Left lung (tissue), 10 donors: ENCODE measurements around the gene NXPH4. TPM values are rescaled to one million over a fixed set of nuclear protein-coding genes. Genes with fewer than 3 reads are reported as not detected.

ENCODE experiments used
- ATAC-seq: fragments of 200-7000 bp; cut with Tn5 transposase; one replicate; pipeline ENCODE4 v1.9.1; 2020; ENCODE audit warnings: moderate library complexity
- DNase-seq, 4 donors: peaks; one replicate each; pipeline ENCODE4 v3.0.0-alpha.2; 2013 to 2020
- H3K27ac ChIP-seq, 2 donors: fragments of 200-600 bp; sonication (generic) in 1 of 2; one replicate each; pipeline versions ENCODE4 v1.5.0 to v1.8.0; 2020 to 2021
- H3K27me3 ChIP-seq, 2 donors: fragments of 200-600 bp; sonication (generic) in 1 of 2; one replicate each; pipeline versions ENCODE4 v1.5.0 to v1.8.0; 2020 to 2021
- H3K36me3 ChIP-seq, 2 donors: fragments of 200-600 bp; sonication (generic) in 1 of 2; one replicate each; pipeline versions ENCODE4 v1.5.0 to v1.8.0; 2020 to 2021
- H3K4me1 ChIP-seq, 2 donors: fragments of 200-600 bp; one replicate each; pipeline ENCODE4 v1.8.0; 2021
- H3K4me3 ChIP-seq, 2 donors: fragments of 200-600 bp; sonication (generic) in 1 of 2; one replicate each; pipeline versions ENCODE4 v1.5.0 to v1.8.0; 2020 to 2021; ENCODE audit warnings: mild to moderate bottlenecking in 1 of 2
- H3K9me3 ChIP-seq, 2 donors: fragments of 200-600 bp; sonication (generic) in 1 of 2; one replicate each; pipeline versions ENCODE4 v1.5.0 to v1.8.0; 2020 to 2021
- CTCF ChIP-seq, 2 donors: fragments of 200-600 bp; sonication (generic) in 1 of 2; IDR thresholded peaks; one replicate each; pipeline versions ENCODE4 v1.5.0 to v1.8.0; 2021; ENCODE audit warnings: antibody characterized with exemption in 2 of 2
- intact Hi-C, 2 donors: fragments of 100-400 bp; cut with DNase I; formaldehyde crosslinking; loops; one replicate each; pipeline versions ENCODE4 v1.11.2 to v1.14.2; 2022
- polyA plus RNA-seq, 6 donors: library from polyadenylated mRNA; unstranded; fragments of 120-200 nt; gene quantifications; one replicate each; pipeline ENCODE4 v1.2.1, GENCODE V29; 2013; ENCODE audit not compliant: insufficient read length in 6 of 6
- total RNA-seq, 2 donors: library from RNA; stranded (reverse); fragmentation: NEBNext Ultra II Directional; extraction: Animal tissue kit (Norgen Biotek cat#: 25700); gene quantifications; one replicate each; pipeline ENCODE4 v1.2.1, GENCODE V29; 2021
- donor health status: DM: no; HTN: yes; CAD: no.
- donor health status: DM: no; HTN: no; CAD: no.

Gene NXPH4
- total and polyA plus RNA-seq, 8 donors: 0.67 to 1.7 (median 1.1) TPM

- Histone ChIP-seq H3K4me3 (no peak overlapping the region), H3K36me3 (peaks cover 0 to 82% of the 10 kb centered on the region in 2 donors), H3K4me1 (peaks cover 0 to 12% of the 10 kb centered on the region in 2 donors), H3K27ac (no peak overlapping the region), H3K9me3 (no peaks in the 10 kb centered on the region), H3K27me3 (peaks cover 4 to 15% of the 10 kb centered on the region in 2 donors)
- intact Hi-C loops: no loop called here
- TF ChIP-seq CTCF (IDR thresholded peaks at IDR 0.05): no peak
- DNase-seq (no peak), ATAC-seq (no peak)
Measured at GRCh38 chr12:57209916-57210315, 6.7 kb upstream of the NXPH4 start.

GRCh38 chr12:57210461-57210860, 6.1 kb upstream of the NXPH4 start:
- Histone ChIP-seq H3K4me3 (no peak overlapping the region), H3K4me1 (peaks cover 1 to 13% of the 10 kb centered on the region in 2 donors), H3K27ac (no peak overlapping the region), H3K27me3 (peaks cover 9 to 20% of the 10 kb centered on the region in 2 donors), H3K36me3 (peaks cover 0 to 76% of the 10 kb centered on the region in 2 donors), H3K9me3 (no peaks in the 10 kb centered on the region)
- no peak for TF ChIP-seq CTCF (IDR thresholded peaks at IDR 0.05)
- ATAC-seq (no peak), DNase-seq (no peak)
- intact Hi-C loops: no loop called here

- no peak for TF ChIP-seq CTCF (IDR thresholded peaks at IDR 0.05)
- H3K4me3 ChIP-seq: no peak overlapping the region
- intact Hi-C loops: no loop called here
- peaks cover 0 to 70% of the 10 kb centered on the region in 2 donors for H3K36me3 ChIP-seq
- peaks cover 16 to 27% of the 10 kb centered on the region in 2 donors for H3K27me3 ChIP-seq
- ATAC-seq: no peak
- no peaks in the 10 kb centered on the region for H3K9me3 ChIP-seq
- H3K4me1 ChIP-seq: peaks cover 4 to 19% of the 10 kb centered on the region in 2 donors
- H3K27ac ChIP-seq: no peak overlapping the region
- DNase-seq: no peak
Measured at GRCh38 chr12:57210926-57211692, 5.5 kb upstream of the NXPH4 start.

- Histone ChIP-seq H3K9me3 (no peaks in the 10 kb centered on the region), H3K4me3 (no peak overlapping the region), H3K4me1 (peaks cover 11 to 28% of the 10 kb centered on the region in 2 donors), H3K27me3 (peaks cover 22 to 36% of the 10 kb centered on the region in 2 donors), H3K27ac (no peak overlapping the region), H3K36me3 (peaks cover 0 to 60% of the 10 kb centered on the region in 2 donors)
- DNase-seq (no peak), ATAC-seq (no peak)
- no peak for TF ChIP-seq CTCF (IDR thresholded peaks at IDR 0.05)
- intact Hi-C loops: no loop called here
Measured at GRCh38 chr12:57211791-57212700, 4.5 kb upstream of the NXPH4 start.

- Histone ChIP-seq H3K36me3 (peaks cover 0 to 54% of the 10 kb centered on the region in 2 donors), H3K27me3 (peaks cover 29 to 42% of the 10 kb centered on the region in 2 donors), H3K4me3 (no peak overlapping the region), H3K9me3 (no peaks in the 10 kb centered on the region), H3K4me1 (peaks cover 15 to 34% of the 10 kb centered on the region in 2 donors), H3K27ac (no peak overlapping the region)
- TF ChIP-seq CTCF (IDR thresholded peaks at IDR 0.05): no peak
- ATAC-seq: no peak
- no peak for DNase-seq
- intact Hi-C loops: no loop called here
Measured at GRCh38 chr12:57212701-57213057, 3.9 kb upstream of the NXPH4 start.
